Measurements from ENCODE around the gene ZFP69. TPM values are rescaled to one million over a fixed set of nuclear protein-coding genes. Genes with fewer than 3 reads are reported as not detected.

The ZFP69 gene
- total RNA-seq, 1 donor from 2014 or later: 3.3 TPM

GRCh38 chr1:40531381-40532061, 54.4 kb downstream of the ZFP69 start, which contains the start of gene ZNF684:
Gene ZNF684 (plus strand): TSS chr1:40531637. CDS start chr1:40533167, 1,530 bp downstream.
- H3K9me3 Mint-ChIP-seq (ENCODE audit: unreplicated experiment): no peaks in the 10 kb centered on the region
- H3K27ac Mint-ChIP-seq (ENCODE audit: unreplicated experiment): peak within 1 kb of the TSS; percentile 98
- peaks cover 4% of the 10 kb centered on the region for H3K36me3 Mint-ChIP-seq (ENCODE audit: low read depth, unreplicated experiment)
- peak within 1 kb of the TSS; percentile 99 for H3K4me3 Mint-ChIP-seq (ENCODE audit: unreplicated experiment)
- peak; percentile 74 for DNase-seq (ENCODE audit: low spot score)
- H3K27me3 Mint-ChIP-seq (ENCODE audit: unreplicated experiment): peaks cover 2% of the 10 kb centered on the region
- peaks cover 18% of the 10 kb centered on the region for H3K4me1 Mint-ChIP-seq (ENCODE audit: unreplicated experiment)
- TF ChIP-seq CTCF (IDR thresholded peaks at IDR 0.05; ENCODE audit: unreplicated experiment): no peak

GRCh38 chr1:40532062-40532389, 54.9 kb downstream of the ZFP69 start:
- Mint-ChIP-seq H3K4me3 (ENCODE audit: unreplicated experiment) (peak overlapping the region; percentile 99), H3K9me3 (ENCODE audit: unreplicated experiment) (no peaks in the 10 kb centered on the region), H3K27me3 (ENCODE audit: unreplicated experiment) (peaks cover 2% of the 10 kb centered on the region), H3K36me3 (ENCODE audit: low read depth, unreplicated experiment) (peaks cover 4% of the 10 kb centered on the region), H3K4me1 (ENCODE audit: unreplicated experiment) (peaks cover 18% of the 10 kb centered on the region), H3K27ac (ENCODE audit: unreplicated experiment) (peak overlapping the region; percentile 98)
- DNase-seq (ENCODE audit: low spot score): no peak
- TF ChIP-seq CTCF (IDR thresholded peaks at IDR 0.05; ENCODE audit: unreplicated experiment): no peak

GRCh38 chr1:40532844-40533424, 55.8 kb downstream of the ZFP69 start:
- H3K4me1 Mint-ChIP-seq (ENCODE audit: unreplicated experiment): peaks cover 18% of the 10 kb centered on the region
- peaks cover 2% of the 10 kb centered on the region for H3K27me3 Mint-ChIP-seq (ENCODE audit: unreplicated experiment)
- no peaks in the 10 kb centered on the region for H3K9me3 Mint-ChIP-seq (ENCODE audit: unreplicated experiment)
- peak overlapping the region; percentile 99 for H3K4me3 Mint-ChIP-seq (ENCODE audit: unreplicated experiment)
- TF ChIP-seq CTCF (IDR thresholded peaks at IDR 0.05; ENCODE audit: unreplicated experiment): peak; percentile 82
- H3K36me3 Mint-ChIP-seq (ENCODE audit: low read depth, unreplicated experiment): peaks cover 4% of the 10 kb centered on the region
- DNase-seq (ENCODE audit: low spot score): peak; percentile 52
- H3K27ac Mint-ChIP-seq (ENCODE audit: unreplicated experiment): no peak overlapping the region

GRCh38 chr1:40534589-40534988, 57.5 kb downstream of the ZFP69 start:
- H3K9me3 Mint-ChIP-seq (ENCODE audit: unreplicated experiment): no peaks in the 10 kb centered on the region
- DNase-seq (ENCODE audit: low spot score): no peak
- no peak for TF ChIP-seq CTCF (IDR thresholded peaks at IDR 0.05; ENCODE audit: unreplicated experiment)
- peaks cover 18% of the 10 kb centered on the region for H3K4me1 Mint-ChIP-seq (ENCODE audit: unreplicated experiment)
- H3K27me3 Mint-ChIP-seq (ENCODE audit: unreplicated experiment): peaks cover 2% of the 10 kb centered on the region
- no peak overlapping the region for H3K4me3 Mint-ChIP-seq (ENCODE audit: unreplicated experiment)
- peaks cover 4% of the 10 kb centered on the region for H3K36me3 Mint-ChIP-seq (ENCODE audit: low read depth, unreplicated experiment)
- no peak overlapping the region for H3K27ac Mint-ChIP-seq (ENCODE audit: unreplicated experiment)

GRCh38 chr1:40535732-40536131, 58.6 kb downstream of the ZFP69 start:
- Mint-ChIP-seq H3K27me3 (ENCODE audit: unreplicated experiment) (peaks cover 2% of the 10 kb centered on the region), H3K36me3 (ENCODE audit: low read depth, unreplicated experiment) (peaks cover 4% of the 10 kb centered on the region), H3K4me1 (ENCODE audit: unreplicated experiment) (peaks cover 15% of the 10 kb centered on the region), H3K9me3 (ENCODE audit: unreplicated experiment) (no peaks in the 10 kb centered on the region), H3K27ac (ENCODE audit: unreplicated experiment) (no peak overlapping the region), H3K4me3 (ENCODE audit: unreplicated experiment) (no peak overlapping the region)
- no peak for TF ChIP-seq CTCF (IDR thresholded peaks at IDR 0.05; ENCODE audit: unreplicated experiment)
- DNase-seq (ENCODE audit: low spot score): no peak

Data from endothelial cell (in vitro differentiated cells).